Esophagus muscularis mucosa (tissue), 3 donors: ENCODE measurements around the gene ASB14.

Source experiments
- CTCF ChIP-seq, 3 experiments: fragments of 200-600 bp in 2 of 3; fragments of 450-650 bp in 1 of 3; sonication (generic) in 2 of 3; IDR thresholded peaks; one replicate each; pipeline ENCODE4 v1.5.1; 2017 to 2019; ENCODE audit warnings: antibody characterized with exemption in 3 of 3, mild to moderate bottlenecking in 2 of 3, moderate library complexity in 1 of 3
- EP300 ChIP-seq: sonication (generic); formaldehyde crosslinking; IDR thresholded peaks from one replicate; pipeline ENCODE4 v1.6.1; 2017; ENCODE audit warnings: antibody characterized with exemption

DNA sequence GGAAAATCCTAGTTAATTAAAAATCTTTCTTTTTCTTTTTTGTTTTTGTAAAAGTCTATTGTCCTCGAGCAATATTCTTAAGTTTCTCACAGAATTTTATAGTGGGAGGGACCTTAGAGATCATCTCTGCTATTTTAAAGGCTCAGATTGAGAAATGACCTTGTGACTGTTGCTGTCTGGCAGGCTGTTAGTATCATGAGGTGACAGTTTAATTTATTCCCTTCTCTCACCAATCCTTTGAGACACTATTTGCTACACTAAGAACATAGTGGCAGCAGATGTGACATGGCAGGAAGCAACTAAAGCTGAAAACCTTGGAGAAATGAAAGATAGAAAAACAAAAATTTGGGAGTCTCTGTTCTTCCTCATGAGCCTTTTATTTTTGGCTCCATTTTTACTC lies 40.1 kb downstream of the ASB14 start:
- TF ChIP-seq CTCF (IDR thresholded peaks at IDR 0.05) (no peak), EP300 (no peak)
